Ovary (tissue), 9 donors: ENCODE data around the gene WNT9B. TPM values are rescaled to one million over a fixed set of nuclear protein-coding genes. Genes with fewer than 3 reads are reported as not detected.

Experiments used
- DNase-seq, 5 donors: peaks; one replicate each; pipeline ENCODE4 v3.0.0-alpha.2; 2019 to 2020
- H3K27ac ChIP-seq, 2 donors: fragments of 200-600 bp; one replicate each; pipeline versions ENCODE4 v1.5.1 to v1.8.0; 2019 to 2022
- H3K27me3 ChIP-seq: fragments of 200-600 bp; one replicate; pipeline ENCODE4 v1.8.0; 2022
- H3K36me3 ChIP-seq: fragments of 200-600 bp; sonication (generic); one replicate; pipeline ENCODE4 v1.5.1; 2019
- H3K4me1 ChIP-seq: one replicate; pipeline ENCODE4 v1.8.1; 2013; ENCODE audit warnings: mild to moderate bottlenecking, moderate library complexity; ENCODE audit not compliant: insufficient read depth
- H3K4me3 ChIP-seq: fragments of 200-600 bp; sonication (generic); one replicate; pipeline ENCODE4 v1.5.1; 2017
- H3K9me3 ChIP-seq, 2 donors: fragments of 200-600 bp in 1 of 2; sonication (generic) in 1 of 2; one replicate each; pipeline versions ENCODE4 v1.5.1 to v1.8.1; 2013 to 2019; ENCODE audit warnings: mild to moderate bottlenecking in 1 of 2, moderate library complexity in 1 of 2
- CTCF ChIP-seq, 3 donors: fragments of 450-650 bp in 2 of 3; fragments of 200-600 bp in 1 of 3; IDR thresholded peaks; one replicate each; pipeline versions ENCODE4 v1.5.1 to v1.8.0; 2016 to 2022; ENCODE audit warnings: antibody characterized with exemption in 3 of 3, mild to moderate bottlenecking in 1 of 3
- EP300 ChIP-seq: sonication (generic); formaldehyde crosslinking; IDR thresholded peaks from one replicate; pipeline ENCODE4 v1.6.1; 2017; ENCODE audit warnings: antibody characterized with exemption
- POLR2A ChIP-seq: fragments of 450-650 bp; IDR thresholded peaks from one replicate; pipeline ENCODE4 v1.6.1; 2017; ENCODE audit warnings: antibody characterized with exemption, mild to moderate bottlenecking, moderate library complexity
- WGBS, 3 donors: extraction: QIAGEN DNeasy Blood & Tissue Kit in 1 of 3; methylation state at CpG; one replicate each; pipeline versions ENCODE4 v1.1.5 to v1.1.7; 2013 to 2017; 5-methylcytosine and 5-hydroxymethylcytosine counted together
- intact Hi-C, 4 donors: fragments of 100-400 bp; cut with DNase I; formaldehyde crosslinking; loops; one replicate each; pipeline versions ENCODE4 v1.11.0 to v1.15.1; 2022 to 2023
- polyA plus RNA-seq, 2 donors: library from polyadenylated mRNA; stranded (reverse); fragments of 200-250 nt in 1 of 2; fragments of 350-450 nt in 1 of 2; fragmentation: Illumina TruSeq in 1 of 2; extraction: RNeasy Lipid Tissue Mini Kit (QIAGEN cat#74804) in 1 of 2; gene quantifications; one replicate each; pipeline ENCODE4 v1.2.3, GENCODE V29; 2013 to 2014
- total RNA-seq, 7 donors: library from RNA; depleted of rRNA in 2 of 7; stranded (reverse); fragments of >200 nt in 2 of 7; fragmentation: NEBNext Ultra II Directional in 3 of 7; extraction: Animal tissue kit (Norgen Biotek cat#: 25700) in 3 of 7; gene quantifications; one replicate each; pipeline versions ENCODE4 v1.1.0 to v1.2.4, GENCODE V29; 2016 to 2023
- donor health status: DM: no; HTN: no; CAD: no; lungs with moderate emphysema.
- donor health status: DM: no; HTN: no; CAD: no.
- donor health status: Bipolar disorder and iron deficiency.
- donor health status: DM: yes; HTN: yes; CAD: no.
- donor health status: DM: no; HTN: no; CAD: no.
- donor health status: DM: yes; HTN: yes; CAD: no.

WNT9B gene
- total and polyA plus RNA-seq, 9 donors, result 0.08 to 0.50 (median 0.10) TPM; not detected in 6

- no peak for DNase-seq
- TF ChIP-seq CTCF (IDR thresholded peaks at IDR 0.05), result no peak
- TF ChIP-seq EP300, result no peak
- TF ChIP-seq POLR2A, result no peak
- no peaks in the 10 kb centered on the region for H3K4me1 ChIP-seq
- WGBS, 3 donors, result 15 to 21% (median 19%) methylated on average over 29 of the region's 29 CpGs
- no peak overlapping the region for H3K27ac ChIP-seq
- intact Hi-C loops, result no loop called here
- H3K4me3 ChIP-seq, result no peak overlapping the region
- H3K9me3 ChIP-seq, result no peaks in the 10 kb centered on the region
- H3K36me3 ChIP-seq, result no peaks in the 10 kb centered on the region
- H3K27me3 ChIP-seq, result no peaks in the 10 kb centered on the region
Measured at GRCh38 chr17:46894476-46895151, 43.2 kb downstream of the WNT9B start.

- no peak for DNase-seq
- 70 to 80% (median 78%) methylated on average over 9 of the region's 9 CpGs for WGBS, 3 donors
- no peak overlapping the region for H3K4me3 ChIP-seq
- intact Hi-C loops, result no loop called here
- no peaks in the 10 kb centered on the region for H3K36me3 ChIP-seq
- H3K4me1 ChIP-seq, result no peaks in the 10 kb centered on the region
- H3K27me3 ChIP-seq, result no peaks in the 10 kb centered on the region
- TF ChIP-seq POLR2A, result no peak
- no peak for TF ChIP-seq CTCF (IDR thresholded peaks at IDR 0.05)
- no peak for TF ChIP-seq EP300
- H3K27ac ChIP-seq, result no peak overlapping the region
- H3K9me3 ChIP-seq, result no peaks in the 10 kb centered on the region
Measured at GRCh38 chr17:46895171-46895570, 43.8 kb downstream of the WNT9B start.

- no peak for TF ChIP-seq EP300
- no peak for TF ChIP-seq POLR2A
- TF ChIP-seq CTCF (IDR thresholded peaks at IDR 0.05), result no peak
- no peaks in the 10 kb centered on the region for H3K4me1 ChIP-seq
- no peaks in the 10 kb centered on the region for H3K9me3 ChIP-seq
- DNase-seq, result no peak
- no peaks in the 10 kb centered on the region for H3K36me3 ChIP-seq
- no peak overlapping the region for H3K4me3 ChIP-seq
- intact Hi-C loops, result no loop called here
- no peaks in the 10 kb centered on the region for H3K27me3 ChIP-seq
- H3K27ac ChIP-seq, result no peak overlapping the region
- 78 to 92% (median 83%) methylated on average over 9 of the region's 9 CpGs for WGBS, 3 donors
Measured at GRCh38 chr17:46896991-46897390, 45.6 kb downstream of the WNT9B start.

- no peak for TF ChIP-seq EP300
- no peak for TF ChIP-seq POLR2A
- no peak for TF ChIP-seq CTCF (IDR thresholded peaks at IDR 0.05)
- H3K27me3 ChIP-seq, result no peaks in the 10 kb centered on the region
- no peak overlapping the region for H3K27ac ChIP-seq
- 67 to 73% (median 68%) methylated on average over 2 of the region's 2 CpGs for WGBS, 3 donors
- no peaks in the 10 kb centered on the region for H3K9me3 ChIP-seq
- no peak for DNase-seq
- H3K4me3 ChIP-seq, result no peak overlapping the region
- H3K4me1 ChIP-seq, result no peaks in the 10 kb centered on the region
- no peaks in the 10 kb centered on the region for H3K36me3 ChIP-seq
- intact Hi-C loops, result no loop called here
Measured at GRCh38 chr17:46898364-46898763, 47.0 kb downstream of the WNT9B start.
